ENCODE data around the gene SLC38A3.

SLC38A3 gene

GRCh38 chr3:50269977-50270413 is 64.9 kb downstream of the SLC38A3 start:
- DNase-seq, result no peak

GRCh38 chr3:50270422-50271224 is 65.6 kb downstream of the SLC38A3 start:
- DNase-seq, result no peak
